ENCODE measurements around the gene TACR2.

- TF ChIP-seq CTCF (IDR thresholded peaks at IDR 0.05), result no peak
- TF ChIP-seq POLR2AphosphoS5 (IDR thresholded peaks at IDR 0.05; ENCODE audit: insufficient read depth in 1 of 2, low read depth in 1 of 2), result no peak
Observed at GRCh38 chr10:69456880-69457693, 40.4 kb upstream of the TACR2 start.

All from vagina (tissue), 2 donors.